ENCODE data around the gene TPRG1.
"Not testable (repeated sequence)": the region's sequence is repeated elsewhere in the genome, so short reads cannot be mapped to it uniquely, and the experiment has no call there.

TPRG1 gene

DNA sequence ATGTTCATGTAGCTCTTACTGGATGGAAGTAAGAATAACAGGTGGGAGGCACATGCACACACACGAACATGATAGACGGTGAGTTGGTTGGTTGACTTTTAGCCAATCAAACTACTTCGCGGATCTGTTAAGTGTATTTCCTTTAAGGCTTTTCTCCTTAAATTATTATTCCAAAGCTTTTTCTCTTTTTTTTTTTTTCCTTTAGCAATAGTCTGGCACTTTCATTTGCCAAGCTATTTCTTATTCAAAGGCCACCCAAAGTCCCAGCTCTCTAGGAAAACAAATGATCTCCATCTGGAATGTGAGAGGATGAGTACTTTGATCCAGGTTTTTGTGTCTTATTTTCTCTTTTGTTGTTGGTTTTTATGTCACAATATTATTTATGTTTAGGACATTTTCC lies 141.1 kb downstream of the TPRG1 start:
- no peak for DNase-seq (ENCODE audit: low read depth in 2 of 2)

- DNase-seq (ENCODE audit: low read depth in 2 of 2), result no peak
Measured at GRCh38 chr3:189316296-189317019, 144.7 kb downstream of the TPRG1 start.

DNA sequence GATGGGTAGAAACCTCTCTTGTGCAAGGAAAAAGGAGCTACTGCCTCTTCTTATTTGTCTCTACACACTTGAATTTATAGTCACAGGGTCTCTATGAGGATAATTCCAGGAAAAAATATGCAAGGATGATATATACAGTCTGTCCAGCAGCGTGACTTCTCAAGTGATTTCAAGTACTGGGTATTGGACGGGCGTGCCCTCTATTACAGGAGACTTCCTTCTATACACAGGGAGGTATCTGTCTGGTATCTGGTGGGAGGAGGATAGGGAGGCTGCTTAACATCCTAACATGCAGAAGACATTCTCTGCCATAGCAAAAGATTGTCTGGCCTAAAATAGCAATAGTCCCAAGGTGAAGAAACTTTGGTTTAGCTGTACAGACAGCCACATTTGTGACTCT lies 146.1 kb downstream of the TPRG1 start:
- no peak for DNase-seq (ENCODE audit: low read depth in 2 of 2)

GRCh38 chr3:189320511-189320910 lies 148.7 kb downstream of the TPRG1 start:
- no peak for DNase-seq (ENCODE audit: low read depth in 2 of 2)

- DNase-seq (ENCODE audit: low read depth in 2 of 2), result no peak
Measured at GRCh38 chr3:189322339-189322738, 150.6 kb downstream of the TPRG1 start.

DNA sequence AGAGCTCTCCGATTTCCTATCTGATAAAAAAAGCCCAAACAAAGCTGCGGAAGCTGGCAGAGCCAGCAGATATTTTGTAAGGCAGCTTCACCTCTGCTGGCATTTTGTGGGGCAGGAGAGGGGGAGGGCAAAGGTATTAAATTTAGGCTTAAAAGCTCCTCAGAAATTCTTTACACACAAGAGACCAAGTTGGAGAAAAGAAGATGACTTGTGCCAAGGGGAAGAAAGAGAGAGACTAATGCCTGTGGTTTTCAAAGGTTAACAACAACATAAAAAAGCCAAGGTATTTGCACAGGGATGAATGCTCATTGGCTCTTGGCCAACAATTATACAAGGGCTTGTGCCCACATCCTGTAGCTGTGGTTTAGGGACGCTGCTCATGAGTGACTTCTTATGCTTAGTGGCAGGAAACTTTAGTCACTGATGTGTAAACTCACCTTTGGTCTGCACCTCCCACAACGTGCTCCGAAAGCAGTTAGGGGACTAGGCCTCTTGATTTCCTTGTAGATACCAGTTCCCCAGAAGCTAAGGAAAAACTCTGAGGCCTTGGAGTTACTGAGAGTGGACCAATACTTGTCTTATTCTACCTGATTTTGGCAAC lies 152.9 kb downstream of the TPRG1 start:
- DNase-seq (ENCODE audit: low read depth in 2 of 2), result peak in 1 of 2 donors; percentile 54

- no peak for DNase-seq (ENCODE audit: low read depth in 2 of 2)
Measured at GRCh38 chr3:189325454-189325853, 153.7 kb downstream of the TPRG1 start.

DNA sequence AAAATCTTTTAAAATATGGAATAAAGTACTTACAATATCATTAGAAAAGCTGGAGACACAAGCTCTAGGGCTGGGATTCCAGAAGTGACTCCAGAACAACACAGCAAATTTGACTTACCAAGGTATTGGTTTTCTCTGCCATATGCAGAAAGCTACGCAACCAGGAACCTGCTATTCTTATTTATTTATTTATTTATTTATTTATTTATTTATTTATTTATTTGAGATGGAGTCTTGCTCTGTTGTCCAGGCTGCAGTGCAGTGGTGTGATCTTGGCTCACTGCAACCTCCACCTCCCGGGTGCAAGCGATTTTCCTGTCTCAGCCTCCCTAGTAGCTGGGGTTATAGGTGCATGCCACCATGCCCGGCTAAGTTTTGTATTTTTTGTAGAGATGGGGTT lies 157.9 kb downstream of the TPRG1 start:
- not testable (repeated sequence) for DNase-seq (ENCODE audit: low read depth in 2 of 2)

GRCh38 chr3:189330066-189330465 lies 158.3 kb downstream of the TPRG1 start:
- DNase-seq (ENCODE audit: low read depth in 2 of 2), result no peak

GRCh38 chr3:189331002-189331418 lies 159.2 kb downstream of the TPRG1 start:
- no peak for DNase-seq (ENCODE audit: low read depth in 2 of 2)

- no peak for DNase-seq (ENCODE audit: low read depth in 2 of 2)
Measured at GRCh38 chr3:189334064-189334920, 162.5 kb downstream of the TPRG1 start.

GRCh38 chr3:189337673-189338091 lies 165.9 kb downstream of the TPRG1 start:
- no peak for DNase-seq (ENCODE audit: low read depth in 2 of 2)

DNA sequence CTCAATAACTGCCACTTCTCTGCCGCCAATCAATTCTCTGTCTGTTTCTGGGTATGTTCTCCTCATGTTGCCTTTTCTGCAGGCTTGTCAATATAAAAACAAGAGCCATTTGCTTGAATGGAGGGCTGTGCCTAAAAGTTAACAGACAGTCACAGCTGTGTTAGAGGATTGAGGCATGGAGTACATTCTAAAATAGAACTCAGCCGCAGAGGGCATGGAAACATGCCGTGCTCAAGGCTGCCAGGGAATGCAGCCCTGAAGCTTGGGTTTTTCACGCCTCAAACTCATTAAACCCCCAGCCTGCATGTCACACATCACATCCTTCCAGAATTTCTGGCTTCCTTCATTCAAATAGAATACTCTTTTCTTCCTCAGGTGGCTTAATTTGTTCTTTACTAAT lies 166.6 kb downstream of the TPRG1 start:
- DNase-seq (ENCODE audit: low read depth in 2 of 2), result no peak

- no peak for DNase-seq (ENCODE audit: low read depth in 2 of 2)
Measured at GRCh38 chr3:189339996-189340395, 168.2 kb downstream of the TPRG1 start.

GRCh38 chr3:189340680-189341460 lies 169.1 kb downstream of the TPRG1 start:
- DNase-seq (ENCODE audit: low read depth in 2 of 2), result no peak

DNA sequence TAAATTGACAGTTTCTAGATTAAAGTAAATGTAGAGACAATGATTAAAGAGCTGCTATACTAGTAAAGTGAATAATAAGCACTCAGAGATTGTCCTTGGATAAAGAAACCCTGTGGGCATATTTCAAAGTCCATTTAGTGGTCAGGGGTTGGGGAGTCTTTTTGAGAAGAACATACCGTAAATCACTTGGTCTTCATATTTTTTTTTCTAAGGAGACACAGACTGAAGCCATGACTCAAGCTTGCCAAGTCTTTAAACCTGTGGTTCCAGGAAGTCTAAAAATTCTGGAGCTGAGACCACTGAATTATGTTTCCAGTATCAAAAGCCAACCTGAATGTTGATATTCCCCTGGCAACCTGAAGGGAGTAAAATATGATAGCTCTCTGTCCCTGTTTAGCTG lies 171.0 kb downstream of the TPRG1 start:
- no peak for DNase-seq (ENCODE audit: low read depth in 2 of 2)

- DNase-seq (ENCODE audit: low read depth in 2 of 2), result no peak
Measured at GRCh38 chr3:189344996-189345395, 173.2 kb downstream of the TPRG1 start.

GRCh38 chr3:189349772-189350171 lies 178.0 kb downstream of the TPRG1 start:
- DNase-seq (ENCODE audit: low read depth in 2 of 2), result no peak

- DNase-seq (ENCODE audit: low read depth in 2 of 2), result no peak
Measured at GRCh38 chr3:189353318-189353965, 181.7 kb downstream of the TPRG1 start.

GRCh38 chr3:189353988-189354889 lies 182.5 kb downstream of the TPRG1 start:
- no peak for DNase-seq (ENCODE audit: low read depth in 2 of 2)
